ENCODE data around the gene DNAH6.
"Not testable (repeated sequence)": the region's sequence is repeated elsewhere in the genome, so short reads cannot be mapped to it uniquely, and the experiment has no call there.

Gene DNAH6

GRCh38 chr2:84516234-84516986 lies at the start of gene DNAH6:
Gene DNAH6, plus strand, starts transcription at chr2:84516498. Its CDS starts 1,329 bp downstream, at chr2:84517827.
- in situ Hi-C loops (cut with MboI; ENCODE audit: low sequenced_read_pairs) = no loop called here

GRCh38 chr2:84467389-84467788 lies 48.9 kb upstream of the DNAH6 start:
- in situ Hi-C loops (cut with MboI; ENCODE audit: low sequenced_read_pairs) = no loop called here

GRCh38 chr2:84472423-84472822 lies 43.9 kb upstream of the DNAH6 start:
- in situ Hi-C loops (cut with MboI; ENCODE audit: low sequenced_read_pairs) = not testable (repeated sequence)

GRCh38 chr2:84472856-84473565 lies 43.3 kb upstream of the DNAH6 start:
- in situ Hi-C loops (cut with MboI; ENCODE audit: low sequenced_read_pairs) = no loop called here

- in situ Hi-C loops (cut with MboI; ENCODE audit: low sequenced_read_pairs) = no loop called here
Measured at GRCh38 chr2:84474176-84474575, 42.1 kb upstream of the DNAH6 start.

GRCh38 chr2:84477886-84478285 lies 38.4 kb upstream of the DNAH6 start:
- in situ Hi-C loops (cut with MboI; ENCODE audit: low sequenced_read_pairs) = loop anchor here (25.0 kb wide), 1 partner anchor 784 kb away; no protein-coding TSS in a partner anchor

- in situ Hi-C loops (cut with MboI; ENCODE audit: low sequenced_read_pairs) = loop anchor here (25.0 kb wide), 1 partner anchor 783 kb away; no protein-coding TSS in a partner anchor
Measured at GRCh38 chr2:84478867-84479266, 37.4 kb upstream of the DNAH6 start.

- in situ Hi-C loops (cut with MboI; ENCODE audit: low sequenced_read_pairs) = loop anchor here (25.0 kb wide), 1 partner anchor 781 kb away; no protein-coding TSS in a partner anchor
Measured at GRCh38 chr2:84481702-84482101, 34.6 kb upstream of the DNAH6 start.

- in situ Hi-C loops (cut with MboI; ENCODE audit: low sequenced_read_pairs) = loop anchor here (25.0 kb wide), 1 partner anchor 780 kb away; no protein-coding TSS in a partner anchor
Measured at GRCh38 chr2:84482603-84483002, 33.7 kb upstream of the DNAH6 start.

GRCh38 chr2:84483320-84483719 lies 33.0 kb upstream of the DNAH6 start:
- in situ Hi-C loops (cut with MboI; ENCODE audit: low sequenced_read_pairs) = loop anchor here (25.0 kb wide), 1 partner anchor 779 kb away; no protein-coding TSS in a partner anchor

GRCh38 chr2:84486441-84487115 lies 29.7 kb upstream of the DNAH6 start:
- in situ Hi-C loops (cut with MboI; ENCODE audit: low sequenced_read_pairs) = loop anchor here (25.0 kb wide), 1 partner anchor 776 kb away; no protein-coding TSS in a partner anchor

GRCh38 chr2:84487298-84487996 lies 28.9 kb upstream of the DNAH6 start:
- in situ Hi-C loops (cut with MboI; ENCODE audit: low sequenced_read_pairs) = loop anchor here (25.0 kb wide), 1 partner anchor 775 kb away; no protein-coding TSS in a partner anchor

- in situ Hi-C loops (cut with MboI; ENCODE audit: low sequenced_read_pairs) = loop anchor here (10.0 to 25.0 kb wide), 2 partner anchors 384 to 771 kb away; no protein-coding TSS in a partner anchor
Measured at GRCh38 chr2:84491256-84491655, 25.0 kb upstream of the DNAH6 start.

- in situ Hi-C loops (cut with MboI; ENCODE audit: low sequenced_read_pairs) = loop anchor here (10.0 to 25.0 kb wide), 2 partner anchors 383 to 771 kb away; no protein-coding TSS in a partner anchor
Measured at GRCh38 chr2:84491741-84492140, 24.6 kb upstream of the DNAH6 start.

GRCh38 chr2:84492571-84492970 lies 23.7 kb upstream of the DNAH6 start:
- in situ Hi-C loops (cut with MboI; ENCODE audit: low sequenced_read_pairs) = loop anchor here (10.0 to 25.0 kb wide), 2 partner anchors 382 to 770 kb away; no protein-coding TSS in a partner anchor

GRCh38 chr2:84493514-84493913 lies 22.8 kb upstream of the DNAH6 start:
- in situ Hi-C loops (cut with MboI; ENCODE audit: low sequenced_read_pairs) = loop anchor here (10.0 to 25.0 kb wide), 2 partner anchors 381 to 769 kb away; no protein-coding TSS in a partner anchor

- in situ Hi-C loops (cut with MboI; ENCODE audit: low sequenced_read_pairs) = loop anchor here (10.0 to 25.0 kb wide), 2 partner anchors 381 to 768 kb away; no protein-coding TSS in a partner anchor
Measured at GRCh38 chr2:84494070-84494469, 22.2 kb upstream of the DNAH6 start.

GRCh38 chr2:84495539-84496146 lies 20.7 kb upstream of the DNAH6 start:
- in situ Hi-C loops (cut with MboI; ENCODE audit: low sequenced_read_pairs) = loop anchor here (10.0 to 25.0 kb wide), 2 partner anchors 379 to 767 kb away; no protein-coding TSS in a partner anchor

GRCh38 chr2:84496386-84496785 lies 19.9 kb upstream of the DNAH6 start:
- in situ Hi-C loops (cut with MboI; ENCODE audit: low sequenced_read_pairs) = loop anchor here (10.0 to 25.0 kb wide), 2 partner anchors 378 to 766 kb away; no protein-coding TSS in a partner anchor
